NCI-H146 treated with DMSO at 0.1 percent for 48 hours (cell line): ENCODE results near the gene THSD4.
A peak's percentile ranks its signal among the peaks of the same experiment; 100 is the strongest.
"Not testable (repeated sequence)": the region's sequence is repeated elsewhere in the genome, so short reads cannot be mapped to it uniquely, and the experiment has no call there.

Experiments used
- DNase-seq: peaks from one replicate; lab custom pipeline; 2025; ENCODE audit not compliant: unreplicated experiment; lab: John Stamatoyannopoulos, UW

The THSD4 gene

GRCh38 chr15:71400294-71400693 lies 285.0 kb downstream of the THSD4 start:
- DNase-seq, result no peak

- DNase-seq, result not testable (repeated sequence)
Measured at GRCh38 chr15:71401728-71402127, 286.5 kb downstream of the THSD4 start.

GRCh38 chr15:71409541-71409940 lies 294.3 kb downstream of the THSD4 start:
- DNase-seq, result no peak

GRCh38 chr15:71410347-71410746 lies 295.1 kb downstream of the THSD4 start:
- no peak for DNase-seq

GRCh38 chr15:71411538-71412482 lies 296.5 kb downstream of the THSD4 start:
- no peak for DNase-seq

GRCh38 chr15:71413419-71413818 lies 298.1 kb downstream of the THSD4 start:
- DNase-seq, result no peak

- DNase-seq, result no peak
Measured at GRCh38 chr15:71414853-71415252, 299.6 kb downstream of the THSD4 start.

GRCh38 chr15:71422530-71423259 lies 307.4 kb downstream of the THSD4 start:
- no peak for DNase-seq

- DNase-seq, result no peak
Measured at GRCh38 chr15:71424765-71425164, 309.5 kb downstream of the THSD4 start.

GRCh38 chr15:71425388-71425787 lies 310.1 kb downstream of the THSD4 start:
- no peak for DNase-seq

GRCh38 chr15:71426792-71427191 lies 311.5 kb downstream of the THSD4 start:
- no peak for DNase-seq

- DNase-seq, result no peak
Measured at GRCh38 chr15:71430782-71431181, 315.5 kb downstream of the THSD4 start.

- no peak for DNase-seq
Measured at GRCh38 chr15:71431343-71432336, 316.4 kb downstream of the THSD4 start.

GRCh38 chr15:71433402-71433801 lies 318.1 kb downstream of the THSD4 start:
- DNase-seq, result no peak

- DNase-seq, result no peak
Measured at GRCh38 chr15:71434774-71435173, 319.5 kb downstream of the THSD4 start.

GRCh38 chr15:71435552-71435951 lies 320.3 kb downstream of the THSD4 start:
- DNase-seq, result no peak

GRCh38 chr15:71436854-71437253 lies 321.6 kb downstream of the THSD4 start:
- no peak for DNase-seq

GRCh38 chr15:71437404-71437803 lies 322.1 kb downstream of the THSD4 start:
- DNase-seq, result no peak

- peak; percentile 51 for DNase-seq
Measured at GRCh38 chr15:71437919-71438318, 322.6 kb downstream of the THSD4 start.

GRCh38 chr15:71439478-71439877 lies 324.2 kb downstream of the THSD4 start:
- not testable (repeated sequence) for DNase-seq
